Fibroblast of villous mesenchyme (primary cell): ENCODE results near the gene SLC22A25. TPM values are rescaled to one million over a fixed set of nuclear protein-coding genes. Genes with fewer than 3 reads are reported as not detected.
A peak's percentile ranks its signal among the peaks of the same experiment; 100 is the strongest.

ENCODE experiments used
- DNase-seq: peaks from one replicate; pipeline ENCODE4 v3.0.0-alpha.2; 2010; ENCODE audit warnings: low read depth
- H3K4me3 ChIP-seq: 2 replicates; pipeline ENCODE4 v1.5.1; 2011; ENCODE audit warnings: low read depth, mild to moderate bottlenecking, low read length
- total RNA-seq: library from RNA; depleted of rRNA; stranded (reverse); fragments of >200 nt; gene quantifications from 2 replicates; pipeline ENCODE4 v1.2.3, GENCODE V29; 2012
- TF ChIP-seq, protein P1 (sequence below): IDR thresholded peaks from 2 replicates; pipeline ENCODE4 v1.5.1; 2012; ENCODE audit warnings: low read depth, mild to moderate bottlenecking, low read length; ENCODE audit not compliant: insufficient read depth

The SLC22A25 gene
- total RNA-seq, 1 donor: not detected

DNA sequence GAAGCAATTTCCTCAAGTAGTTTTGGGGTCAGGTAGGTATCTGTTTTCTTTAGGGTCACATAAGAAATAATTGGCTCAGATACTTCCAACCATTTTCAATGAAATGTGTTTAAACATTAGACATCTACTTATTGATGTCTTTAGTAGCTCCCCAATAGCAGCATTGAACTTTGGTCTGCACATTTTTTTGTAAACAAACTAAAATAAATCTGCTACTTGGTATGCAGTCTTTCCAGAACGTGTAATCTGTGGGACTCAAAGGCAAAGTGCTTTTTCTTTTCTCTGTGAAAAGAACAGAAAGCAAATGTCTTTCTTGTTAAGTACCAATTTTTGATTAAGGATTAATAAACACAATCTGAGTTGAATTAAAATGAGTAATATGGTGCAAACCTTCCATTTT, 13.6 kb downstream of the SLC22A25 start:
- H3K4me3 ChIP-seq: no peak overlapping the region
- TF ChIP-seq, protein P1, sequence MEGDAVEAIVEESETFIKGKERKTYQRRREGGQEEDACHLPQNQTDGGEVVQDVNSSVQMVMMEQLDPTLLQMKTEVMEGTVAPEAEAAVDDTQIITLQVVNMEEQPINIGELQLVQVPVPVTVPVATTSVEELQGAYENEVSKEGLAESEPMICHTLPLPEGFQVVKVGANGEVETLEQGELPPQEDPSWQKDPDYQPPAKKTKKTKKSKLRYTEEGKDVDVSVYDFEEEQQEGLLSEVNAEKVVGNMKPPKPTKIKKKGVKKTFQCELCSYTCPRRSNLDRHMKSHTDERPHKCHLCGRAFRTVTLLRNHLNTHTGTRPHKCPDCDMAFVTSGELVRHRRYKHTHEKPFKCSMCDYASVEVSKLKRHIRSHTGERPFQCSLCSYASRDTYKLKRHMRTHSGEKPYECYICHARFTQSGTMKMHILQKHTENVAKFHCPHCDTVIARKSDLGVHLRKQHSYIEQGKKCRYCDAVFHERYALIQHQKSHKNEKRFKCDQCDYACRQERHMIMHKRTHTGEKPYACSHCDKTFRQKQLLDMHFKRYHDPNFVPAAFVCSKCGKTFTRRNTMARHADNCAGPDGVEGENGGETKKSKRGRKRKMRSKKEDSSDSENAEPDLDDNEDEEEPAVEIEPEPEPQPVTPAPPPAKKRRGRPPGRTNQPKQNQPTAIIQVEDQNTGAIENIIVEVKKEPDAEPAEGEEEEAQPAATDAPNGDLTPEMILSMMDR: no peak
- no peak for DNase-seq

DNA sequence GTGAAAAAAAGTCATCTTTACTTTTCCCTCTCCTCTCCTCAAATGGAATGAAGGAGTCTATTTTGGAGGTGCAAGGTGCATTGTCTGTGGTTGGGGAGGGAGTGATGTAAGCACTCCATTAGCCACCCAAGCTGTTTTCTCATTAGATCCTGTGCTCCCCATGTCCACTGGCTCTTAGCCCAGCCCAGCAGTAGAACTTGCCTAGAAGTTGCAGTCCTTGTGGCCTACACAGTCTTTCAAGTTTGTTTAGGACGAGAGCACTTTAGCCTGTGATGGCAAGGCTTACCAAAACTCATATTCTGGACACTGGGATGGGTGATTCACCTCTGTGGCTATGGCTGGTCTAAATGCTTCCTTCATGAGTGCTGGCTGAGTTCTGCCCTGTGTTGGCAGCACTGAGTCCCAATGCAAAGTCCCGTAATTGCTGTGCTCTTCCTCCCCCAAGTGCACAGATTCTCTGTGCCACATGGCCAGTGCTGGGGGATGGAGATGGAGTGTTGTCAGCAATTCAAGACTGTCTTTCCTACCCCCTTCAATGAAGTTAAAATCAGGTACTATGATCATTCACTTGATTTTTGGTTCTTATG, 15.8 kb downstream of the SLC22A25 start:
- DNase-seq: no peak
- TF ChIP-seq, protein P1: no peak
- H3K4me3 ChIP-seq: no peak overlapping the region

DNA sequence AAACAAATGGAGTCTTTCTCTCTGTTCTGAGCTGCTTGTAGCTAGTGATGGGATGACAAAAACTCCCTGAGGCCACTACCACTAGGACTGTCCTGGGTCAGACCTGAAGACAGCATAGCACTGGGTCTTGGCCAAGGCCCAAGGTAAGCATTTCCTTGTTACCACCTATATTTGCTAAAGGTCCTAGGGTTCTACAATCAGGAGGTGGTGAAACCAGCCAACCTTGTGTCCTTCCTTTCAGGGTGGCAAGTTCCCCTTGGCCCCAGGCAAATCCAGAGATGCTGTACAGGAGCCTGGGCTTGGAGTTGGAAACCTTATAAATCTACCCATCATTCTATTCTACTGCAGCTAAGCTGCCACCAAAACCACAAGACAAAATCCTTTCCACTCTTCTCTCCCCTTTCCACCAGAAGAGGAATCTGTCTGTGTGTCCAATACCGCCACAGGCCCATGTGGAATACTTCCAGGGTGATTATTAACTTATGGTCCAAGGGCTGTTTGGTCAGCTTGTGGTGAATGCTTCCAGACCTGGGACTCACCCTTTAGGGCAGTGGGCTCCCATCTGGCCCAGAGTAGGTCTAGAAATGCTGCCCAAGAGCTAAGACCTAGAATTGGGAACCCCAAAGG, 16.8 kb downstream of the SLC22A25 start:
- DNase-seq: no peak
- TF ChIP-seq, protein P1: no peak
- no peak overlapping the region for H3K4me3 ChIP-seq

DNA sequence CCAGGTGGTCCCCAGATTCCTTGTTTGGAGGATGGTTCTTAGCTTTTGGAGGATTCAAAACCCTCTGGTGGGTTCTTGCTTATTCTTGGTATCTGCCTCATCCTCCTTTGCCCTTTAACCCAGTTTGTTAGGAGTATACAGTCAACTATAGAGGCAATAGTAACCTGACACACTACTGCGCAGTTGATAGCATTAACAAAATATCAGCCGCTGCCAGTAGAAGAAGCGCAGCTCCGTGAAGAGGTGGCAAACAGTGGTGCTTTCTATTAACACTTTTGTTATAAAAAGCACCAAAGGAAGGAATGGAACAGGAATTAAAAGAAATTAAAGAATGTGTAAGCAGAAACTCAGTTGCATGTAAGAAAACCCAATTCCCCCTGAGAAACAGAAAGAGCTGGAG, 29.3 kb downstream of the SLC22A25 start:
- H3K4me3 ChIP-seq: no peak overlapping the region
- TF ChIP-seq, protein P1: no peak
- DNase-seq: no peak

DNA sequence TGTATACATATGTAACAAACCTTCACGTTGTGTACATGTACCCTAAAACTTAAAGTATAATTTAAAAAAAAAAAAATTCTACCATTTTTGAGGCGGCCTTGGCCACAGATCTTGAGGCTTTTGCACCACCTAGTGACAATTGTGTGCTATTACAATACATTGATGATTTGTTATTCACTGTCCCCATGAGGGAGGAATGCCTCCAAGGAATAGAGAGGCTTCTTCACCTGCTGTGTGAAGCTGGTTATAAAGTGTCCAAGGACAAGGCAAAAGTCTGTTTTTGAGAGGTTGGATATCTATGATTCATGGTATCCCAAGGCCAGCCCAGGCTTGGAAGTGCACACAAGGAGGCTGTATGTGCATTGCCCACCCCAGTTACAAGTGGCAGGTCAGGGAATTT, 30.7 kb downstream of the SLC22A25 start:
- H3K4me3 ChIP-seq: no peak overlapping the region
- DNase-seq: peak; percentile 19

DNA sequence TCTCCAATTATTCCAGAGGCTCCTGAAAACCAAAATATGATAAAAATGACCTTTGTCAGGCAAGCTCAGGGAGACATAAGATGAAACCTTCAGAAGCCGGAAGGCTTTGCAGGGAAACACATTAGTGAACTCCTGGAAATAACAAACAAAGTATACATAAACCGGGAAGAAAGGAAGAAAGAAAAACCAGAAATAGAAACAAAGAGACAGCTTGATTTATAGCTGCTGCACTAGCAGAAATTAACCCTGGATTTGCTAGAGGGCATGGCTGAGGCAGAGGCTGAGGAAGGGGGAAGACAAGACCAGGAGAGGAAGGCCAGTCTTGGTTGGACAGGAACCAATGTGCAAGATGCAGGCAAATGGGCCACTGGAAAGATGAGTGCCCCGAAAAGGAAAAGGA, 33.3 kb downstream of the SLC22A25 start:
- DNase-seq: no peak
- no peak overlapping the region for H3K4me3 ChIP-seq
- TF ChIP-seq, protein P1: no peak

More for the DNA sequence above, 30.7 kb downstream of the SLC22A25 start:
- TF ChIP-seq, protein P1: peak; percentile 59

Other genes starting within 250 kb of the SLC22A25 start
- gene SLC22A8, start 227.8 kb downstream of the SLC22A25 start, total RNA-seq: not detected in 2 replicates
- gene SLC22A24, start 99.4 kb downstream of the SLC22A25 start, total RNA-seq: not detected in 2 replicates
- not detected in 2 replicates for gene SLC22A9, start 126.2 kb upstream of the SLC22A25 start, total RNA-seq
- not detected in 2 replicates for gene PLAAT5, start 247.6 kb upstream of the SLC22A25 start, total RNA-seq